Choroid plexus epithelial cell (primary cell): ENCODE data around the gene BUD31.

Experiments used
- DNase-seq: peaks from one replicate; pipeline ENCODE4 v3.0.0-alpha.2; 2010; ENCODE audit warnings: low read depth
- H3K4me3 ChIP-seq: 2 replicates; pipeline ENCODE4 v1.5.1; 2011; ENCODE audit warnings: low read depth, mild to moderate bottlenecking, control low read depth, low read length, moderate library complexity
- CTCF ChIP-seq: conservative IDR thresholded peaks from 2 replicates; pipeline ENCODE4 v1.5.1; 2011; ENCODE audit warnings: low read depth, mild to moderate bottlenecking, control low read depth, inconsistent platforms, low read length, moderate library complexity

BUD31 gene

GRCh38 chr7:99408379-99409191 lies at the start of gene BUD31, which contains the start of gene PDAP1:
TSS of gene BUD31 (plus strand) at chr7:99408969. CDS start at chr7:99411093, 2,124 bp downstream.
TSS of gene PDAP1 (minus strand) at chr7:99408597. CDS start at chr7:99408548, 49 bp downstream.
- no peak for TF ChIP-seq CTCF
- H3K4me3 ChIP-seq: peak within 1 kb of the TSS; percentile 100
- peak; percentile 97 for DNase-seq

GRCh38 chr7:99359465-99360154 lies 49.2 kb upstream of the BUD31 start:
- no peak overlapping the region for H3K4me3 ChIP-seq
- no peak for TF ChIP-seq CTCF
- no peak for DNase-seq

- no peak for TF ChIP-seq CTCF
- H3K4me3 ChIP-seq: no peak overlapping the region
- peak; percentile 83 for DNase-seq
These were observed 46.0 kb upstream of the BUD31 start for GRCh38 chr7:99362801-99363200.

GRCh38 chr7:99363286-99363685 lies 45.5 kb upstream of the BUD31 start:
- no peak for TF ChIP-seq CTCF
- H3K4me3 ChIP-seq: no peak overlapping the region
- peak; percentile 44 for DNase-seq

- no peak for DNase-seq
These were observed 43.2 kb upstream of the BUD31 start for GRCh38 chr7:99365318-99366141.

More at GRCh38 chr7:99365318-99366141, 43.2 kb upstream of the BUD31 start:
- no peak overlapping the region for H3K4me3 ChIP-seq
- peak; percentile 71 for TF ChIP-seq CTCF
